ENCODE data around the gene CTIF. TPM values are rescaled to one million over a fixed set of nuclear protein-coding genes. Genes with fewer than 3 reads are reported as not detected.

Gene CTIF
- polyA plus RNA-seq, 1 of the 3 experiments (the other 2 are of a cell fraction): 47.2 TPM

DNA sequence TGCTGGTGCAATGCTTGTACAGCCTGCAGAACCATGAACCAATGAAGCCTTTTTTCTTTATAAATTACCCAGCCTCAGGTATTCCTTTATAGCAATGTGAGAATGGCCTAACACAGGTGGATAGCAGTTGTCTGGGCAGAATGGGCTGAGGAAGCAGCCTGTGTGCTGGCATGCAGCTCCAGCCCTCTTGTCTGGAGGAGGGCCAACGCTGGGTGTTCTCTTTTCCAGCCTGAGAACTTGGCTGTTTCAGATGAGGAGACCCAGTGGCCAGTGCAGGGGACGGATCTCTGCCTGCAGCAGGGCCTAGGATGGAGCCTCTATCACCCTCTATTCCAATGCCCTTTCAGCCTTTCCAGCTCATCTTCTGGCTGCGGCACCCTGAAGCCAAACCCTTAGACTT lies 58.8 kb downstream of the CTIF start:
- H3K27ac ChIP-seq (ENCODE audit: low read depth in 2 of 2, low read length in 1 of 2): no peak overlapping the region
- H3K4me1 ChIP-seq (ENCODE audit: control insufficient read depth in 1 of 2, insufficient read depth in 2 of 2, low read depth in 1 of 2, low read length in 1 of 2): peaks cover 11 to 41% of the 10 kb centered on the region in 2 experiments; a peak in 2 of 4 replicates
- no peak for DNase-seq
- no peak overlapping the region for H3K4me2 ChIP-seq
- H4K20me1 ChIP-seq (ENCODE audit: insufficient read depth): peaks cover 74% of the 10 kb centered on the region
- H3K9me3 ChIP-seq: no peaks in the 10 kb centered on the region
- H3K27me3 ChIP-seq (ENCODE audit: insufficient read depth): no peaks in the 10 kb centered on the region
- no peaks in the 10 kb centered on the region for H3K9me2 ChIP-seq
- TF ChIP-seq TEAD4 (IDR thresholded peaks at IDR 0.05; ENCODE audit: borderline replicate concordance, insufficient read depth) (no peak), FOSL2 (IDR thresholded peaks at IDR 0.05; ENCODE audit: borderline replicate concordance, low read depth) (no peak), FOXJ3 (CRISPR knock-in tag; IDR thresholded peaks at IDR 0.05) (no peak)
- peaks cover 92% of the 10 kb centered on the region for H3K79me2 ChIP-seq (ENCODE audit: insufficient read depth)
- 100% methylated on average over 2 of the region's 3 CpGs for WGBS (ENCODE audit: low lambda C conversion rate)
- CTCF ChIA-PET: interaction anchor here (1.9 kb wide), 1 partner anchor 66 kb away, joined by 6 read pairs; no protein-coding TSS in a partner anchor
- H2AFZ ChIP-seq (ENCODE audit: low read depth): no peak overlapping the region
- no peak overlapping the region for H3K9ac ChIP-seq
- H3F3A ChIP-seq (replicated peaks; ENCODE audit: insufficient read depth): no peaks in the 10 kb centered on the region
- peaks cover 0 to 8% of the 10 kb centered on the region in 2 experiments for H3K36me3 ChIP-seq (replicated peaks in 1 of 2; ENCODE audit: control insufficient read depth in 1 of 2, insufficient read depth in 2 of 2, low read length in 1 of 2)
- H3K4me3 ChIP-seq (ENCODE audit: low read depth in 2 of 2, low read length in 1 of 2): no peak overlapping the region
- POLR2A ChIA-PET: no interaction called here

DNA sequence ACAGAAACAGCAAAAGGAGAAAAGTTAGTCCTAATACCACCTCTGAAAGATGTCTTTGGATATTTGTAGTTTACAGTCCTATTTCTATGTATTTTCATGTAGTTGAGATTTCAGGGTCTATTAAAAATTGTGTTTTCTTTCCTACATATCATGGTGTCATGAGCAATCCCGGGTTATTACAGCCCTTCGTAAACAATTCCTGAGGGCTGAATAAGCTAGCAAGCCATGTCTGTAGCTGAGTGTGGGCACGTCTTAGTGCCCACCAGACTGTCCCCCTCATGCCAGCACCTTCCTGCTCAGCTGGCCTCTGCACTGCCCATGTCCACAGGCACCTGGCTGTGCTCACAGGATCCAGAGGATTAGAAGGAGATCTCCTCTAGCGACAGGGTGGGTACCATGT lies 60.6 kb downstream of the CTIF start:
- Histone ChIP-seq H3K4me1 (ENCODE audit: control insufficient read depth in 1 of 2, insufficient read depth in 2 of 2, low read depth in 1 of 2, low read length in 1 of 2) (peaks cover 11 to 29% of the 10 kb centered on the region in 2 experiments; a peak in 2 of 4 replicates), H3F3A (replicated peaks; ENCODE audit: insufficient read depth) (no peaks in the 10 kb centered on the region), H3K9me2 (no peaks in the 10 kb centered on the region), H3K9ac (no peak overlapping the region), H3K79me2 (ENCODE audit: insufficient read depth) (peaks cover 85% of the 10 kb centered on the region), H3K9me3 (no peaks in the 10 kb centered on the region), H3K36me3 (replicated peaks in 1 of 2; ENCODE audit: control insufficient read depth in 1 of 2, insufficient read depth in 2 of 2, low read length in 1 of 2) (peaks cover 0 to 8% of the 10 kb centered on the region in 2 experiments), H4K20me1 (ENCODE audit: insufficient read depth) (peaks cover 76% of the 10 kb centered on the region), H3K4me3 (ENCODE audit: low read depth in 2 of 2, low read length in 1 of 2) (no peak overlapping the region), H3K4me2 (no peak overlapping the region), H3K27me3 (ENCODE audit: insufficient read depth) (no peaks in the 10 kb centered on the region), H3K27ac (ENCODE audit: low read depth in 2 of 2, low read length in 1 of 2) (no peak overlapping the region; a peak in 1 of 4 replicates), H2AFZ (ENCODE audit: low read depth) (no peak overlapping the region)
- 91% methylated on average over 3 of the region's 4 CpGs for WGBS (ENCODE audit: low lambda C conversion rate)
- POLR2A ChIA-PET: no interaction called here
- no peak for TF ChIP-seq YY1 (IDR thresholded peaks at IDR 0.05; ENCODE audit: low read depth)
- no peak for DNase-seq
- CTCF ChIA-PET: interaction anchor here (1.9 kb wide), 1 partner anchor 65 kb away, joined by 6 read pairs; no protein-coding TSS in a partner anchor

DNA sequence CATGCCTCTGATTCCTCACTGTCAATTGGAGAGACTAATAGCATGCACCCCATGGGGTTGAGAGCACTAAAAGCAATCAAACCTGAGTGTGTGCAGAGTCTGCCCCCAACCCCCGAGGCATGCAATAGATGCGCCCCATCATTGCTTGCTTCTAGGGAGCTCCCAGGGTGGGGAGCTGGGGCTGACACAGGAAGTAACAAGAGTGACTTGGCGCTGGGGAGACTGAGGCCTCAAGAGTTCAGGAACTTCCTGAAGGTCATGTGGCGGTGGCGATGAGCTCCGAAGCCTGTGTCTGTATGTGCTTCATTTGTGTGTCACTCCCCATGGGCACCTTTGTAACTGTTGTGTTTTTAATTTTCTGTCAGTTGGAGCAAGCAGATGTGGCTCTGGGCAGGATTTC lies 61.2 kb downstream of the CTIF start:
- H4K20me1 ChIP-seq (ENCODE audit: insufficient read depth): peaks cover 79% of the 10 kb centered on the region
- no peak overlapping the region for H3K9ac ChIP-seq
- peaks cover 0 to 8% of the 10 kb centered on the region in 2 experiments for H3K36me3 ChIP-seq (replicated peaks in 1 of 2; ENCODE audit: control insufficient read depth in 1 of 2, insufficient read depth in 2 of 2, low read length in 1 of 2)
- no peaks in the 10 kb centered on the region for H3K9me2 ChIP-seq
- H3K27me3 ChIP-seq (ENCODE audit: insufficient read depth): no peaks in the 10 kb centered on the region
- no peak overlapping the region for H3K27ac ChIP-seq (ENCODE audit: low read depth in 2 of 2, low read length in 1 of 2)
- CTCF ChIA-PET: interaction anchor here (1.2 to 1.4 kb wide), 2 partner anchors 10 to 124 kb away, joined by 4 to 5 read pairs; no protein-coding TSS in a partner anchor
- H3K4me1 ChIP-seq (ENCODE audit: control insufficient read depth in 1 of 2, insufficient read depth in 2 of 2, low read depth in 1 of 2, low read length in 1 of 2): peaks cover 11 to 24% of the 10 kb centered on the region in 2 experiments; a peak in 2 of 4 replicates
- POLR2A ChIA-PET: no interaction called here
- H3K4me3 ChIP-seq (ENCODE audit: low read depth in 2 of 2, low read length in 1 of 2): no peak overlapping the region
- no peak for DNase-seq
- peaks cover 85% of the 10 kb centered on the region for H3K79me2 ChIP-seq (ENCODE audit: insufficient read depth)
- TF ChIP-seq CHD2 (IDR thresholded peaks at IDR 0.05; ENCODE audit: low read length, partially characterized antibody) (no peak), SMC3 (IDR thresholded peaks at IDR 0.05; ENCODE audit: low read depth, low read length) (no peak), ELF1 (IDR thresholded peaks at IDR 0.05) (no peak), CTCF (IDR thresholded peaks at IDR 0.05) (no peak), MEF2A (IDR thresholded peaks at IDR 0.05; ENCODE audit: borderline replicate concordance, low read depth) (no peak), GATA2 (CRISPR knock-in tag; IDR thresholded peaks at IDR 0.05) (no peak), USF2 (IDR thresholded peaks at IDR 0.05; ENCODE audit: borderline replicate concordance, low read depth, low read length) (no peak), YY1 (IDR thresholded peaks at IDR 0.05; ENCODE audit: low read depth) (no peak), SIN3A (IDR thresholded peaks at IDR 0.05; ENCODE audit: borderline replicate concordance, low read depth, low read length) (no peak), IRF3 (IDR thresholded peaks at IDR 0.05; ENCODE audit: low read depth, low read length) (no peak), EP300 (IDR thresholded peaks at IDR 0.05; ENCODE audit: borderline replicate concordance in 1 of 2, low read depth in 1 of 2, low read length in 1 of 2) (no peak), TCF12 (IDR thresholded peaks at IDR 0.05) (no peak), RCOR1 (IDR thresholded peaks at IDR 0.05; ENCODE audit: low read length) (no peak), FOXJ3 (CRISPR knock-in tag; IDR thresholded peaks at IDR 0.05) (no peak)
- TF ChIP-seq, protein P1, sequence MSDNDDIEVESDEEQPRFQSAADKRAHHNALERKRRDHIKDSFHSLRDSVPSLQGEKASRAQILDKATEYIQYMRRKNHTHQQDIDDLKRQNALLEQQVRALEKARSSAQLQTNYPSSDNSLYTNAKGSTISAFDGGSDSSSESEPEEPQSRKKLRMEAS (IDR thresholded peaks at IDR 0.05; ENCODE audit: low read depth): no peak
- TF ChIP-seq, protein P2, sequence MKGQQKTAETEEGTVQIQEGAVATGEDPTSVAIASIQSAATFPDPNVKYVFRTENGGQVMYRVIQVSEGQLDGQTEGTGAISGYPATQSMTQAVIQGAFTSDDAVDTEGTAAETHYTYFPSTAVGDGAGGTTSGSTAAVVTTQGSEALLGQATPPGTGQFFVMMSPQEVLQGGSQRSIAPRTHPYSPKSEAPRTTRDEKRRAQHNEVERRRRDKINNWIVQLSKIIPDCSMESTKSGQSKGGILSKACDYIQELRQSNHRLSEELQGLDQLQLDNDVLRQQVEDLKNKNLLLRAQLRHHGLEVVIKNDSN (IDR thresholded peaks at IDR 0.05; ENCODE audit: borderline replicate concordance, low read depth): no peak
- no peak overlapping the region for H2AFZ ChIP-seq (ENCODE audit: low read depth)
- H3K4me2 ChIP-seq: no peak overlapping the region
- H3K9me3 ChIP-seq: no peaks in the 10 kb centered on the region
- H3F3A ChIP-seq (replicated peaks; ENCODE audit: insufficient read depth): no peaks in the 10 kb centered on the region
- WGBS (ENCODE audit: low lambda C conversion rate): 98% methylated on average over 6 of the region's 6 CpGs

Data from SK-N-SH (cell line).